KMS-11 (cell line): ENCODE results near the gene FKBP5.
A peak's percentile ranks its signal among the peaks of the same experiment; 100 is the strongest.

ENCODE experiments used
- H2AFZ ChIP-seq: fragments of 200-600 bp; sonication (generic); 2 replicates; pipeline ENCODE4 v1.6.1; 2016; ENCODE audit warnings: antibody characterized with exemption, mixed run types, low read depth
- H3K27ac ChIP-seq: fragments of 200-600 bp; sonication (generic); 2 replicates; pipeline ENCODE4 v1.6.1; 2016; ENCODE audit warnings: mild to moderate bottlenecking, mixed run types
- H3K27me3 ChIP-seq: fragments of 200-600 bp; sonication (generic); 2 replicates; pipeline ENCODE4 v1.6.1; 2017; ENCODE audit warnings: mild to moderate bottlenecking, low read depth, mixed run types, moderate library complexity; ENCODE audit not compliant: insufficient read depth
- H3K36me3 ChIP-seq: fragments of 200-600 bp; sonication (generic); 2 replicates; pipeline ENCODE4 v1.6.1; 2017; ENCODE audit warnings: mild to moderate bottlenecking, mixed run types; ENCODE audit not compliant: insufficient read depth
- H3K4me1 ChIP-seq: fragments of 200-600 bp; sonication (generic); 2 replicates; pipeline ENCODE4 v1.6.1; 2016; ENCODE audit warnings: mild to moderate bottlenecking, low read depth, mixed run types; ENCODE audit not compliant: poor library complexity, severe bottlenecking
- H3K4me2 ChIP-seq: fragments of 200-600 bp; sonication (generic); 2 replicates; pipeline ENCODE4 v1.7.0; 2016; ENCODE audit warnings: mild to moderate bottlenecking, mixed run types
- H3K4me3 ChIP-seq: fragments of 200-600 bp; sonication (generic); IDR thresholded peaks from 2 replicates; pipeline ENCODE4 v1.6.1; 2017; ENCODE audit warnings: low read depth, low read length, mixed read lengths; ENCODE audit not compliant: insufficient read depth
- H3K79me2 ChIP-seq: fragments of 200-600 bp; sonication (generic); 2 replicates; pipeline ENCODE4 v1.6.1; 2016; ENCODE audit warnings: low read depth, mixed run types; ENCODE audit not compliant: insufficient read depth
- H3K9ac ChIP-seq: fragments of 200-600 bp; sonication (generic); 2 replicates; pipeline ENCODE4 v1.6.1; 2016; ENCODE audit warnings: mild to moderate bottlenecking, mixed run types
- H4K20me1 ChIP-seq: fragments of 200-600 bp; sonication (generic); 2 replicates; pipeline ENCODE4 v1.6.1; 2016; ENCODE audit warnings: mild to moderate bottlenecking, mixed run types; ENCODE audit not compliant: insufficient read depth
- TF ChIP-seq, protein P1 (sequence below): fragments of 200-600 bp; sonication (generic); conservative IDR thresholded peaks from 2 replicates; pipeline ENCODE4 v1.6.1; 2017; ENCODE audit warnings: low read depth, mild to moderate bottlenecking, antibody characterized with exemption, low read length, moderate library complexity, mixed read lengths

FKBP5 gene

DNA sequence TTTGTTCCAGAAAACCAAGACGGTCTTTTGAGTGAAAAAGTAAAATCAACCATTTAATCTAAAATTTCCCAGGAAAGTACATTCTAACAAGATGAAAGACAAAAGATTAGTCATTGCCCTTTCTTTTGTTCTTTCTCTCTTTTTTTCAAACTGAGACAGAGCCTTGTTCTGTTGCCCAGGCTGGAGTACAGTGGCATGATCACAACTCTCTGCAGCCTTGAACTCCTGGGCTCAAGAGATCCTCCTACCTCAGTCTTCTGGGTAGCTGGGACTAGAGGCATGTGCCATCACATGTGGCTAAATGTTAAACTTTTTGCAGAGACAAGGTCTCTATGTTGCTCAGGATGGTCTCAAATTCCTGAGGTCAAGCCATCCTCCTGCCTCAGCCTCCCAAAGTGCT, 75.0 kb downstream of the FKBP5 start:
- TF ChIP-seq, protein P1, sequence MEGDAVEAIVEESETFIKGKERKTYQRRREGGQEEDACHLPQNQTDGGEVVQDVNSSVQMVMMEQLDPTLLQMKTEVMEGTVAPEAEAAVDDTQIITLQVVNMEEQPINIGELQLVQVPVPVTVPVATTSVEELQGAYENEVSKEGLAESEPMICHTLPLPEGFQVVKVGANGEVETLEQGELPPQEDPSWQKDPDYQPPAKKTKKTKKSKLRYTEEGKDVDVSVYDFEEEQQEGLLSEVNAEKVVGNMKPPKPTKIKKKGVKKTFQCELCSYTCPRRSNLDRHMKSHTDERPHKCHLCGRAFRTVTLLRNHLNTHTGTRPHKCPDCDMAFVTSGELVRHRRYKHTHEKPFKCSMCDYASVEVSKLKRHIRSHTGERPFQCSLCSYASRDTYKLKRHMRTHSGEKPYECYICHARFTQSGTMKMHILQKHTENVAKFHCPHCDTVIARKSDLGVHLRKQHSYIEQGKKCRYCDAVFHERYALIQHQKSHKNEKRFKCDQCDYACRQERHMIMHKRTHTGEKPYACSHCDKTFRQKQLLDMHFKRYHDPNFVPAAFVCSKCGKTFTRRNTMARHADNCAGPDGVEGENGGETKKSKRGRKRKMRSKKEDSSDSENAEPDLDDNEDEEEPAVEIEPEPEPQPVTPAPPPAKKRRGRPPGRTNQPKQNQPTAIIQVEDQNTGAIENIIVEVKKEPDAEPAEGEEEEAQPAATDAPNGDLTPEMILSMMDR = no peak
- peaks cover 5% of the 10 kb centered on the region; the same call in 1 of the 2 replicates for H3K79me2 ChIP-seq
- H3K4me3 ChIP-seq = no peak overlapping the region
- H3K27me3 ChIP-seq = no peaks in the 10 kb centered on the region
- H3K9ac ChIP-seq = no peak overlapping the region
- peaks cover 3% of the 10 kb centered on the region; the same call in 1 of the 2 replicates for H3K36me3 ChIP-seq
- H4K20me1 ChIP-seq = 0 out of 2 replicates have a peak, but pooled peaks cover 3% of the 10 kb centered on the region
- peaks cover 51% of the 10 kb centered on the region for H3K4me1 ChIP-seq
- H3K4me2 ChIP-seq = no peak overlapping the region
- H2AFZ ChIP-seq = no peak overlapping the region
- no peak overlapping the region for H3K27ac ChIP-seq

DNA sequence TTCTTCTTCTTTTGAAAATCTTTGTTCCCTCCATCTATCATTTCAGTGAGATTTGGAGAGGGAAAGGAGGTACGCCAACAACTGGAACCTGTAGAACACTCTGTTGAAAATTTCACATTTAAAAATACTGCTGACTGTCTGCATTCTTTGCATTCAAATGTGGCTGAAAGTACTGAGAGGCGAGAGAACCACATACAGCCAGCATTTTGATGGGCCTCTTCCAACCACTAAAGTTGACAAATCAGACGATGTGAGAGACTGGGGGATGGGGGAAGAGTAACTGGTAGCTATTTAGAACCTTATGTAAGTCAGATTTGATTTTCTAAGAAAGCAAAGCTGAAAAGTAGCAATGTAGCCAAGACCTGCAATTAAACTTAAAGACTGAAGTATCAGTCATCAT, 77.5 kb downstream of the FKBP5 start:
- Histone ChIP-seq H3K9ac (peak overlapping the region; percentile 35; the same call in 1 of the 2 replicates), H3K79me2 (peaks cover 6% of the 10 kb centered on the region; the same call in 1 of the 2 replicates), H2AFZ (no peak overlapping the region), H3K36me3 (peaks cover 3% of the 10 kb centered on the region; the same call in 1 of the 2 replicates), H3K4me1 (peaks cover 70% of the 10 kb centered on the region), H3K4me3 (no peak overlapping the region), H3K27ac (peak overlapping the region; percentile 88), H3K4me2 (peak overlapping the region; percentile 86), H4K20me1 (no peaks in the 10 kb centered on the region), H3K27me3 (no peaks in the 10 kb centered on the region)
- TF ChIP-seq, protein P1 = no peak

DNA sequence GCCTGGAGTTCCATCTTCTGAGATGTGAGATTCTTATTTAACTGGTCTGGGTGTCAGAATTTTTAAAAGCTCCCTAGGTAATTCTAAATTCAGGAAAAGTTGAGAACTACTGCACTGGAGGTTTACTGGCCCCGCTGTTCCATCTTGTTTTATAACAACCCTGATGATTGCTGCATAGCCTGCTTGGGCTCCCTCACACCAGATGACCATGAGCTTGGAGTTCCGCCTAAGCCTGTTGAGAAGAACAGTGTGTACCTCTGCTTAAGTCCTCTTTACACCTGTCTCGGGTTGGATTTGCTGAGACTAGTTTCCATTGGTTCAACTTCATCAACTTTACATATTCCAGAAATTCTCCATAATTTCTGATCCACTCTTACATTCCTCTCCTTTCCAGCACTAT, 77.9 kb downstream of the FKBP5 start:
- H3K27me3 ChIP-seq = no peaks in the 10 kb centered on the region
- H3K4me1 ChIP-seq = peaks cover 74% of the 10 kb centered on the region
- TF ChIP-seq, protein P1 = no peak
- H4K20me1 ChIP-seq = no peaks in the 10 kb centered on the region
- peak overlapping the region; percentile 86 for H3K4me2 ChIP-seq
- no peak overlapping the region for H2AFZ ChIP-seq
- peak overlapping the region; percentile 88 for H3K27ac ChIP-seq
- peaks cover 10% of the 10 kb centered on the region; the same call in 1 of the 2 replicates for H3K79me2 ChIP-seq
- peak overlapping the region; percentile 35; the same call in 1 of the 2 replicates for H3K9ac ChIP-seq
- H3K36me3 ChIP-seq = peaks cover 3% of the 10 kb centered on the region; the same call in 1 of the 2 replicates
- no peak overlapping the region for H3K4me3 ChIP-seq

DNA sequence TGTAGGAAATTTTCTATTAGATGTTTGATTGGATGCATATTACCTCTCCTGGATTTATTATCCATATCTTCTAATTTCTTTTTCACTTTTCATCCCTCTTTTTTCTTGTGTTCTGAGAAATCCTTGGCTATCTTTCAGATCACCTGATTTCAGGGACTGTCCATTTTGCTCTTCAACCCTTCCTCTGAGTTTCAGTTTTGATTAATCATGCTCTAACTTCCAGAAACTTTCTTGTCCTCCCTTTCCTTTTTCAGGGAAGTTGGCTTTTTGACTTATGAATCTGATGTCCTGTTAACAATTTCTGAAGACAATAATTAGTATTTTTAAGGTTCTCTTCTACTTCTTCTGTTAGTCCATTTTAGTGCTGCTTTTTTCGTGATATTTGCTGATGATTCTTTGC, 79.1 kb downstream of the FKBP5 start:
- Histone ChIP-seq H3K4me2 (peak overlapping the region; percentile 86), H3K27ac (peak overlapping the region; percentile 88; the same call in 1 of the 2 replicates), H2AFZ (no peak overlapping the region), H3K4me3 (no peak overlapping the region), H3K4me1 (peaks cover 87% of the 10 kb centered on the region), H3K9ac (no peak overlapping the region), H3K27me3 (no peaks in the 10 kb centered on the region), H4K20me1 (no peaks in the 10 kb centered on the region), H3K36me3 (peaks cover 1% of the 10 kb centered on the region; the same call in 1 of the 2 replicates), H3K79me2 (peaks cover 16% of the 10 kb centered on the region; the same call in 1 of the 2 replicates)
- TF ChIP-seq, protein P1 = no peak
